Measurements from ENCODE around the gene DKK1. TPM values are rescaled to one million over a fixed set of nuclear protein-coding genes. Genes with fewer than 3 reads are reported as not detected.

Gene DKK1
- polyA plus RNA-seq, 2 of the 4 experiments (the other 2 are of a cell fraction) = 117 to 375 TPM

DNA sequence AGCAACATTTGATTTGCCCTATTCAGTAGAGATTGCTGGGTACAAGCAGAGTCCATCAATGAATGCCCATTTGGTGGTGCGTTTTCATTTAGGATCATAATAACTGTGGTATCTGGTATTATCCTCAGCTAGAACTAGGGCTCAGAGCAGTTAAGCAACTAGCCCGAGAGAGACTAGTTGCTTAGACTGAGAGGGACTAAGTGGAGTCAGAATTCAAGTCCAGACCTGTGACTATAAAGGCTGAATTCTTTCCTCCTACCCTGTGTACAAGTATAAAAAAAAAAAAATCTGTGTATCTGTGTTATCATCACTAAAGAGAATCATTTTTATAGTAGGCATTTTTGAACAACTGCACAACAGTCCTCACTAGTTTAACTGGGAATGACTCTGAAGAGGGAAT is 45.3 kb upstream of the DKK1 start:
- Histone ChIP-seq H3K9me3 (no peaks in the 10 kb centered on the region), H3K27ac (no peak overlapping the region), H3K4me2 (no peak overlapping the region), H3K4me1 (no peaks in the 10 kb centered on the region), H3K4me3 (no peak overlapping the region)
- CTCF ChIA-PET = no interaction called here
- DNase-seq (ENCODE audit: low read depth in 1 of 2, low spot score in 1 of 2) (no peak), ATAC-seq (no peak), FAIRE-seq (no peak)
- WGBS (ENCODE audit: missing lambda C conversion rate) = 72% methylated on average over 2 of the region's 2 CpGs
- TF ChIP-seq HOXB13 (CRISPR knock-in tag; IDR thresholded peaks at IDR 0.05; ENCODE audit: low read depth) = no peak
- POLR2A ChIA-PET = no interaction called here

DNA sequence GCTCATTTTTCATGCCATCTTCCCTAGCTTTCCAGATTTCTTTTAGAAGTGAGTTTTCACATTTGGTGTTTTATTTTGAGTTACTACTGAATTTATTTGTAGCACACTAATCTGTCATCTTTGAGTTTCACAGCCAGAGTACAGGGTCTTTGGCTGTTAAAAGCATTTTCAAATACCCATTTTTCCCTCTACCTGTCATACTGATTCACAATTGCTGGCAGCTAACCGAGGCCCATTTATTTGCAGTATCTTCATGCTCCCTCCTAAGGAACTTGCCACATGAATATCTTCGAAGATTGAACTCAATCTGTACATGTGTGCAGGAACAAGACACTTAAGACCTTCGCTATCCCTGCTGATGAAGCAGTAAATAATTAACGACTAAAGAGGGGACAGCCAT is 44.8 kb upstream of the DKK1 start:
- WGBS (ENCODE audit: missing lambda C conversion rate) = 46% methylated on average over 4 of the region's 4 CpGs
- no peak for ATAC-seq
- FAIRE-seq = no peak
- TF ChIP-seq, protein P1, sequence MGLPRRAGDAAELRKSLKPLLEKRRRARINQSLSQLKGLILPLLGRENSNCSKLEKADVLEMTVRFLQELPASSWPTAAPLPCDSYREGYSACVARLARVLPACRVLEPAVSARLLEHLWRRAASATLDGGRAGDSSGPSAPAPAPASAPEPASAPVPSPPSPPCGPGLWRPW (IDR thresholded peaks at IDR 0.05) = no peak
- TF ChIP-seq NFE2L2 (conservative IDR thresholded peaks at IDR 0.05; ENCODE audit: low read length) (no peak), POLR2AphosphoS2 (conservative IDR thresholded peaks at IDR 0.05; ENCODE audit: low read length) (no peak)
- TF ChIP-seq, protein P2, sequence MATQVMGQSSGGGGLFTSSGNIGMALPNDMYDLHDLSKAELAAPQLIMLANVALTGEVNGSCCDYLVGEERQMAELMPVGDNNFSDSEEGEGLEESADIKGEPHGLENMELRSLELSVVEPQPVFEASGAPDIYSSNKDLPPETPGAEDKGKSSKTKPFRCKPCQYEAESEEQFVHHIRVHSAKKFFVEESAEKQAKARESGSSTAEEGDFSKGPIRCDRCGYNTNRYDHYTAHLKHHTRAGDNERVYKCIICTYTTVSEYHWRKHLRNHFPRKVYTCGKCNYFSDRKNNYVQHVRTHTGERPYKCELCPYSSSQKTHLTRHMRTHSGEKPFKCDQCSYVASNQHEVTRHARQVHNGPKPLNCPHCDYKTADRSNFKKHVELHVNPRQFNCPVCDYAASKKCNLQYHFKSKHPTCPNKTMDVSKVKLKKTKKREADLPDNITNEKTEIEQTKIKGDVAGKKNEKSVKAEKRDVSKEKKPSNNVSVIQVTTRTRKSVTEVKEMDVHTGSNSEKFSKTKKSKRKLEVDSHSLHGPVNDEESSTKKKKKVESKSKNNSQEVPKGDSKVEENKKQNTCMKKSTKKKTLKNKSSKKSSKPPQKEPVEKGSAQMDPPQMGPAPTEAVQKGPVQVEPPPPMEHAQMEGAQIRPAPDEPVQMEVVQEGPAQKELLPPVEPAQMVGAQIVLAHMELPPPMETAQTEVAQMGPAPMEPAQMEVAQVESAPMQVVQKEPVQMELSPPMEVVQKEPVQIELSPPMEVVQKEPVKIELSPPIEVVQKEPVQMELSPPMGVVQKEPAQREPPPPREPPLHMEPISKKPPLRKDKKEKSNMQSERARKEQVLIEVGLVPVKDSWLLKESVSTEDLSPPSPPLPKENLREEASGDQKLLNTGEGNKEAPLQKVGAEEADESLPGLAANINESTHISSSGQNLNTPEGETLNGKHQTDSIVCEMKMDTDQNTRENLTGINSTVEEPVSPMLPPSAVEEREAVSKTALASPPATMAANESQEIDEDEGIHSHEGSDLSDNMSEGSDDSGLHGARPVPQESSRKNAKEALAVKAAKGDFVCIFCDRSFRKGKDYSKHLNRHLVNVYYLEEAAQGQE (IDR thresholded peaks at IDR 0.05) = no peak
- no peak overlapping the region for H3K4me3 ChIP-seq
- no peaks in the 10 kb centered on the region for H3K4me1 ChIP-seq
- H3K9me3 ChIP-seq = no peaks in the 10 kb centered on the region
- H3K27ac ChIP-seq = no peak overlapping the region
- CTCF ChIA-PET = no interaction called here
- POLR2A ChIA-PET = no interaction called here
- H3K4me2 ChIP-seq = no peak overlapping the region
- DNase-seq (ENCODE audit: low read depth in 1 of 2, low spot score in 1 of 2) = no peak

DNA sequence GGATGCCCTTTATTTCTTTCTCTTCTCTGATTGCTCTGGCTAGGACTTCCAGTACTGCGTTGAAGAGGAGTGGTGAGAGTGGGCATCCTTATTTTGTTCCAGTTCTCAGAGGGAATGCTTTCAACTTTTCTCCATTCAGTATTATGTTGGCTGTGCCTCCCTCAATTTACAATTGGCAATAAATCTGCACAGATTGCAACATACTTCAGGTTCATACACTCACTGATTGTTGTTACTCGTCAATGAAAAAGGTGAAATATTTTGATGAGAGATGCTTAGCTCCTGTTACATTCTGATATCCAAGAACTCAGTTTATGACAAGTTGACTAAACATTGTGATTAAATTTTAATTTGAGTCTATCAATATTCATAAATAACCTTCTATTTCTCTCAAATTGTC is 37.9 kb upstream of the DKK1 start:
- TF ChIP-seq, protein P3, sequence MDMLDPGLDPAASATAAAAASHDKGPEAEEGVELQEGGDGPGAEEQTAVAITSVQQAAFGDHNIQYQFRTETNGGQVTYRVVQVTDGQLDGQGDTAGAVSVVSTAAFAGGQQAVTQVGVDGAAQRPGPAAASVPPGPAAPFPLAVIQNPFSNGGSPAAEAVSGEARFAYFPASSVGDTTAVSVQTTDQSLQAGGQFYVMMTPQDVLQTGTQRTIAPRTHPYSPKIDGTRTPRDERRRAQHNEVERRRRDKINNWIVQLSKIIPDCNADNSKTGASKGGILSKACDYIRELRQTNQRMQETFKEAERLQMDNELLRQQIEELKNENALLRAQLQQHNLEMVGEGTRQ (IDR thresholded peaks at IDR 0.05) = no peak
- TF ChIP-seq ZC3H11A (IDR thresholded peaks at IDR 0.05) (no peak), MYC (IDR thresholded peaks at IDR 0.05; ENCODE audit: borderline replicate concordance, low read length) (no peak), EP300 (IDR thresholded peaks at IDR 0.05) (no peak), ZSCAN20 (CRISPR knock-in tag; IDR thresholded peaks at IDR 0.05) (no peak), EHF (CRISPR knock-in tag; IDR thresholded peaks at IDR 0.05) (no peak), PHF8 (IDR thresholded peaks at IDR 0.05; ENCODE audit: borderline replicate concordance, low read depth) (no peak), FOXS1 (CRISPR knock-in tag; IDR thresholded peaks at IDR 0.05) (no peak), HOXB5 (CRISPR knock-in tag; IDR thresholded peaks at IDR 0.05) (no peak), MAZ (IDR thresholded peaks at IDR 0.05; ENCODE audit: borderline replicate concordance, low read depth, low read length) (no peak), FOSL2 (IDR thresholded peaks at IDR 0.05) (no peak), FOSL2 (CRISPR knock-in tag; IDR thresholded peaks at IDR 0.05) (no peak)
- TF ChIP-seq, protein P4, sequence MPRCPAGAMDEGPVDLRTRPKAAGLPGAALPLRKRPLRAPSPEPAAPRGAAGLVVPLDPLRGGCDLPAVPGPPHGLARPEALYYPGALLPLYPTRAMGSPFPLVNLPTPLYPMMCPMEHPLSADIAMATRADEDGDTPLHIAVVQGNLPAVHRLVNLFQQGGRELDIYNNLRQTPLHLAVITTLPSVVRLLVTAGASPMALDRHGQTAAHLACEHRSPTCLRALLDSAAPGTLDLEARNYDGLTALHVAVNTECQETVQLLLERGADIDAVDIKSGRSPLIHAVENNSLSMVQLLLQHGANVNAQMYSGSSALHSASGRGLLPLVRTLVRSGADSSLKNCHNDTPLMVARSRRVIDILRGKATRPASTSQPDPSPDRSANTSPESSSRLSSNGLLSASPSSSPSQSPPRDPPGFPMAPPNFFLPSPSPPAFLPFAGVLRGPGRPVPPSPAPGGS (IDR thresholded peaks at IDR 0.05) = no peak
- TF ChIP-seq, protein P5, sequence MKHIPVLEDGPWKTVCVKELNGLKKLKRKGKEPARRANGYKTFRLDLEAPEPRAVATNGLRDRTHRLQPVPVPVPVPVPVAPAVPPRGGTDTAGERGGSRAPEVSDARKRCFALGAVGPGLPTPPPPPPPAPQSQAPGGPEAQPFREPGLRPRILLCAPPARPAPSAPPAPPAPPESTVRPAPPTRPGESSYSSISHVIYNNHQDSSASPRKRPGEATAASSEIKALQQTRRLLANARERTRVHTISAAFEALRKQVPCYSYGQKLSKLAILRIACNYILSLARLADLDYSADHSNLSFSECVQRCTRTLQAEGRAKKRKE (CRISPR knock-in tag; IDR thresholded peaks at IDR 0.05; ENCODE audit: low read depth) = no peak
- TF ChIP-seq, protein P6, sequence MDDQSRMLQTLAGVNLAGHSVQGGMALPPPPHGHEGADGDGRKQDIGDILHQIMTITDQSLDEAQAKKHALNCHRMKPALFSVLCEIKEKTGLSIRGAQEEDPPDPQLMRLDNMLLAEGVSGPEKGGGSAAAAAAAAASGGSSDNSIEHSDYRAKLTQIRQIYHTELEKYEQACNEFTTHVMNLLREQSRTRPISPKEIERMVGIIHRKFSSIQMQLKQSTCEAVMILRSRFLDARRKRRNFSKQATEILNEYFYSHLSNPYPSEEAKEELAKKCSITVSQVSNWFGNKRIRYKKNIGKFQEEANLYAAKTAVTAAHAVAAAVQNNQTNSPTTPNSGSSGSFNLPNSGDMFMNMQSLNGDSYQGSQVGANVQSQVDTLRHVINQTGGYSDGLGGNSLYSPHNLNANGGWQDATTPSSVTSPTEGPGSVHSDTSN (IDR thresholded peaks at IDR 0.05) = no peak
- TF ChIP-seq, protein P7, sequence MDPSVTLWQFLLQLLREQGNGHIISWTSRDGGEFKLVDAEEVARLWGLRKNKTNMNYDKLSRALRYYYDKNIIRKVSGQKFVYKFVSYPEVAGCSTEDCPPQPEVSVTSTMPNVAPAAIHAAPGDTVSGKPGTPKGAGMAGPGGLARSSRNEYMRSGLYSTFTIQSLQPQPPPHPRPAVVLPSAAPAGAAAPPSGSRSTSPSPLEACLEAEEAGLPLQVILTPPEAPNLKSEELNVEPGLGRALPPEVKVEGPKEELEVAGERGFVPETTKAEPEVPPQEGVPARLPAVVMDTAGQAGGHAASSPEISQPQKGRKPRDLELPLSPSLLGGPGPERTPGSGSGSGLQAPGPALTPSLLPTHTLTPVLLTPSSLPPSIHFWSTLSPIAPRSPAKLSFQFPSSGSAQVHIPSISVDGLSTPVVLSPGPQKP (IDR thresholded peaks at IDR 0.05; ENCODE audit: low read depth, low read length) = no peak
- TF ChIP-seq, protein P8, sequence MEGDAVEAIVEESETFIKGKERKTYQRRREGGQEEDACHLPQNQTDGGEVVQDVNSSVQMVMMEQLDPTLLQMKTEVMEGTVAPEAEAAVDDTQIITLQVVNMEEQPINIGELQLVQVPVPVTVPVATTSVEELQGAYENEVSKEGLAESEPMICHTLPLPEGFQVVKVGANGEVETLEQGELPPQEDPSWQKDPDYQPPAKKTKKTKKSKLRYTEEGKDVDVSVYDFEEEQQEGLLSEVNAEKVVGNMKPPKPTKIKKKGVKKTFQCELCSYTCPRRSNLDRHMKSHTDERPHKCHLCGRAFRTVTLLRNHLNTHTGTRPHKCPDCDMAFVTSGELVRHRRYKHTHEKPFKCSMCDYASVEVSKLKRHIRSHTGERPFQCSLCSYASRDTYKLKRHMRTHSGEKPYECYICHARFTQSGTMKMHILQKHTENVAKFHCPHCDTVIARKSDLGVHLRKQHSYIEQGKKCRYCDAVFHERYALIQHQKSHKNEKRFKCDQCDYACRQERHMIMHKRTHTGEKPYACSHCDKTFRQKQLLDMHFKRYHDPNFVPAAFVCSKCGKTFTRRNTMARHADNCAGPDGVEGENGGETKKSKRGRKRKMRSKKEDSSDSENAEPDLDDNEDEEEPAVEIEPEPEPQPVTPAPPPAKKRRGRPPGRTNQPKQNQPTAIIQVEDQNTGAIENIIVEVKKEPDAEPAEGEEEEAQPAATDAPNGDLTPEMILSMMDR (IDR thresholded peaks at IDR 0.05) = no peak

More for the DNA sequence above, 37.9 kb upstream of the DKK1 start:
- H3K4me1 ChIP-seq = no peaks in the 10 kb centered on the region
- no peak overlapping the region for H3K4me3 ChIP-seq
- CTCF ChIA-PET = no interaction called here
- DNase-seq (ENCODE audit: low read depth in 1 of 2, low spot score in 1 of 2) = no peak
- peaks cover 3% of the 10 kb centered on the region; the same call in 1 of the 3 replicates for H3K9me3 ChIP-seq
- no peak for ATAC-seq
- no peak overlapping the region for H3K27ac ChIP-seq
- no peak overlapping the region for H3K4me2 ChIP-seq
- WGBS (ENCODE audit: missing lambda C conversion rate) = 73% methylated on average over 2 of the region's 2 CpGs
- no peak for FAIRE-seq
- POLR2A ChIA-PET = no interaction called here

Measured in A549 (cell line).